Activated CD8-positive, alpha-beta memory T cell treated with anti-CD3 and anti-CD28 coated beads for 24 hours (primary cell): ENCODE data around the gene OLR1.

ENCODE experiments used
- DNase-seq: peaks from one replicate; pipeline ENCODE4 v3.0.0-alpha.2; 2020

Gene OLR1

GRCh38 chr12:10151621-10152020 lies 20.3 kb downstream of the OLR1 start:
- no peak for DNase-seq

DNA sequence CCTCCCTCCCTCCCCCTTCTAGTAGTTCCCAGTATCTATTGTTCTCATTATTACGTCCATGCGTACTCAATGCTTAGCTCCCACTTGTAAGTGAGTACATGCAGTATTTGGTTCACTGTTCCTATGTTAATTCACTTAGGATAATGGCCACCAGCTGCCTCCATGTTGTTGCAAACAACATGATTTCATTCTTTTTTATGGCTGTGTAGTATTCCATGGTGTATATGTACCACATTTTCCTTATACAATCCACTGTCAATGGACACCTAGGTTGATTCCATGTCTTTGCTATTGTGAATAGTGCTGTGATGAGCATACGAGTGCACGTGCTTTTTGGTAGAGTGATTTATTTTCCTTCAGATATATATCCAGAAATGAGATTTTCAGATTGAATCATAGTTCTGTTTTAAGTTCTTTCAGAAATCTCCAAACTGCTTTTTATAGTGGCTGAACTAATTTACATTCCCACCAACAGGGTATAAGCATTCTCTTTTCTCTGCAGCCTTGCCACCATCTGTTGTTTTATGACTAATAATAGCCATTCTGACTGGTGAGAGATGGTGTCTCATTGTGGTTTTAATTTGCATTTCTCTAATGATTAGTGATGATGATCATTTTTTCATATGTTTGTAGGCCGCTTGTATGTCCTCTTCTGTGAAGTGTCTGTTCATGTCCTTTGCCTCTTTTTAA lies 24.1 kb downstream of the OLR1 start:
- DNase-seq, result no peak

GRCh38 chr12:10142976-10143589 lies 28.8 kb downstream of the OLR1 start:
- no peak for DNase-seq

DNA sequence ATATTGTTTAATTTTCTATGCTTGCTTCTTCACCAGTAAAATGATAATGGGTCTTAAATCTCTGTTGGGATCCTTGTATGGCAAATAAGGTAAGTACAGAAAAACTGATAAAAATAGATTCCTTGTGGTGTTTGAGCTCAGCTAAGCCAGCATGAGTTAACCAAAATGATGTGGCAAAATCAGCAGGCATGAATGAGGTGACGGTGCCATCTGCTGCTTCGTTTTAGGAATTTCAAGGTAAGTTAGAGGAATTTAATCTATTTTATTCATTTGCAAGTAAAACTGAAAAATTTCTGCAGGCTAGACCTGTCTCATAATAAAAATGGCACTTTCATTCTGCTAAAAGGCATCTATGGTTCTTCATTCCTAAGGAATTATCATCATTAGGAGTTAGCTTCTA lies 31.9 kb downstream of the OLR1 start:
- DNase-seq, result no peak

DNA sequence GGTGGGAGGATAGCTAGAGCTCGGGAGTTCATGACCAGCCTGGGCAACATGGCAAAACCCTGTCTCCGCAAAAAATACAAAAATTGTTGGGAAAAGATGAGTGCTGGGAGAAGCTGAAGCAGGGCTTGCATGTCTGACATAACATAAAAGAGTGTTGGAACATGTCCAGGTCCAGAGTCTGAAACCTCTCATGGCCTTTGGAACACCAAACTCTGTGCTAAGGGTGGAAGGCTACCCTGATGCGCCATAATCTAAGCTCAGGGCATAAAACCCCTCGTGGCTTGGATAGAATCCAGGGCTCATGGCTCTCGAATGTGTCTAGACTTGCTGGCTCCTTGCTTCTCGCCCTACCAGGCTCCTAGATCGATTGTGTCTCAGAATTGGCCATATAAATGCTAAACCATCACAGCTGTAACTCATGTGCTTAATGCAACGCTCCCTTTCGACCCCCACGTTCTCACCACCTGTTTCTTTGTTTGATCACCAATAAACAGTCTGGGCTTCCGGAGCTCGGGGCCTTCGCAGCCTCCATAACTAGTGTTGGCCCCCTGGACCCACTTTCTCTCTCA lies 35.2 kb downstream of the OLR1 start:
- no peak for DNase-seq

DNA sequence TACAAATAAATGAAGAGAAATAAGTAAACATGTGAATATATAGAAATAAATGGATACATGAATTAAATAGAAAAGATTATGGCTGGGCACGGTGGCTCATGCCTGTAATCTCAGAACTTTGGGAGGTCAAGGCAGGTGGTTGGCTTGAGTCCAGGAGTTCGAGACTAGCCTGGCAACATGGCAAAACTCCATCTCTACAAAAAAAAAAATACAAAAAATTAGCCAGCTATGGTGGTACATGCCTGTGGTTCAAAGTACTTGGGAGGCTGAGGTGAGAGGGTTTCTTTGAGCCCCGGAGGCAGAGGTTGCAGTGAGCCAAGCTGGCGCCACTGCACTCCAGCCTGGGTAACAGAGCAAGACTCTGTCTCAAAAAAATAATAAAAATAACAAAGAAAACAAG lies 36.8 kb downstream of the OLR1 start:
- DNase-seq, result no peak

DNA sequence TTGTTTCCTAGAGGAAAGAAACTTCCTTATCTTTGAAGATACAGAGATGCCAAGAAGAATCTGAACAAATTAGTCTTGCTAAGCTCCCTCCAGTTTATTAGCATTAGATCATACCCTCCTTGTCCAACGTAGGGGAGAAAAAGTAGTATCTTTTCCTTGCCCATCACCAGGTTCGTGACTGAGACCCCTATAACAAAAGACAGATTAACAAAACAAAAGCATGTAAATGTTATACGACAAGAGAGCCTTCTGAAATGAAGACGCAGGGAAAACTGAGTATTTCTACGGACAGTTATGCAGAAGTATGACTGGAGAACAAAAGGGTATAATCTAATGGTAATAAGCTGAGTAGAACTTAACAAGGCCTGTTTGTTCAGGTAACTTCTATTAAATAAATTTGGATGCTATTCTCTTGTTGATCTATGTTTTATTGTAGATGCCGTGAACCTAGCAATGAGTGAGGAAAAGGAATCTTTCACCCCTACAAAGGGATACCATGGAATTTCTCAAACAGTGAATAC lies 39.0 kb downstream of the OLR1 start:
- DNase-seq, result no peak

GRCh38 chr12:10131111-10131690 lies 40.7 kb downstream of the OLR1 start:
- DNase-seq, result no peak

- no peak for DNase-seq
These were observed 41.9 kb downstream of the OLR1 start, which contains the start of gene CLEC7A for GRCh38 chr12:10130042-10130441. CLEC7A (minus strand) TSS chr12:10130199; CDS start chr12:10130082, 117 bp downstream.

DNA sequence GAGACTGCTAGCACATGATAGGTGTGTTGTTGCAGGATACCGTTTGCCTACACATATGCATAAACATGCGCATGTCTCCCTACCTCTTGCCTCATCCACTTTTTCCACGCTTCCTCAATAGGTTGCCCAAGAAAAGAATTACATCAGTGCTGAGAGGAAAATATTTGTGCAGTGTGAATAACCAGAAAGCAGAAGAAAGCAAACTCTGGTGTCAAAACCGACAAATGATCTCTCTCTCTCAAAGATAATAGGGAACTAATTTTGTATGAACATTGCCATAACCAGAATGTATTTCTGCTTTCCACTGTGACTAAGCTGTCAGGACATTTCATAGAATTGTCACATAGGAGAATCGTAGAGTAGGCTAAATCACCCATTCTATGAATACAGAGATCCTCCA lies 43.2 kb downstream of the OLR1 start:
- DNase-seq, result no peak

DNA sequence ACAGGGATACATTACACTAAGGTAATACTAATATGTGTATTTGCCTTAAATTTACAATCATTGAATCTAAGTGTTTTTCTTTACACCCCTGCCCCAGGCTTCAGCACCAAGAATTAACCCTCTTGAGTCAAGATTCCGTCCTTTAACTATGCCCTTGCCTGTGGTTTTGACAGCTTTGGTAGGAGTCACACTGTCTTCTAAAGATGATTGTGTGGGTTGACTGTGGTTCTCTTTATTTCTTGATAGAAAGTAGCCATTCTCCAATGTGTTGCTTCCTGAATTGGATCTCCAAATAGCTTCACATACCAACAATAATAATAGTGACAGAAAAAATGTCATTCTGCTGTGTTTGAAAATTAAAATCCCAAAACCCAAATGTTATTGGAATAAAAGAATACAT lies 45.5 kb downstream of the OLR1 start:
- no peak for DNase-seq

DNA sequence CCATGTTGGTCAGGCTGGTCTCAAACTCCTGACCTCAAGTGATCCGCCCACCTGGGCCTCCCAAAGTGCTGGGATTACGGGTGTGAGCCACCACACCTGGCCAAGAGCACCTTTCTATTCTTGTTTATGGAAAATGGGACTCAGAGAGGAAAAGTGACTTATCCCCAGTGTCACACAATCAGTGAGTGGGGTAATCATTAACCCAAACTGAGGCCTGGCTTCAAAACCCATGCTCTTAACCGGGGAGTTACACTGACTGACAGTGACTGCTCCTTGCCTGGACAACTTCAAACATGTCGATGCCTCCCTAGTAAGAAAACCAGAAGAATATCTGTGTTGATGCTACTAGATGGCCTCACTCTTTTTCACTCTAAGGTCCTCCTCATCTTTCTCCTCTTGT lies 49.2 kb downstream of the OLR1 start:
- DNase-seq, result no peak

GRCh38 chr12:10121278-10121677 lies 50.7 kb downstream of the OLR1 start:
- no peak for DNase-seq

DNA sequence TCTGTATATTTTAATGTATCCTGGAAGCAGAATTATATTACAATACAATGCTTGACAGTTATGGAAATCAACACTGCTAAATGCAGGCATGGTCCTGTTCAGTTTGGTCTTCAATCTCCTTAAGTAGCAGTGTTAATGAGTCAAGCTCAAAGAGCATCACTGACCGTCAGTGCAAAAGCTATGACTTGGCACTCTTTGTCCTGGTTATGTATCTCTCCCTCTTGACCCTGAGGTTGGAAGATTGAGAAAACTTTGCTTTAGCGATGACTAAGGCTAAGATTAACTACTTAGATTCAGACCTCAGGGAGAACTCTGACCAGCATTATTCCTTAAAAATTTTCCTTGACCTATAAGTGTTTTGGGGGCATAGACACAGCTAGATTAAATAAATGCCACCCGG lies 52.9 kb downstream of the OLR1 start:
- no peak for DNase-seq

DNA sequence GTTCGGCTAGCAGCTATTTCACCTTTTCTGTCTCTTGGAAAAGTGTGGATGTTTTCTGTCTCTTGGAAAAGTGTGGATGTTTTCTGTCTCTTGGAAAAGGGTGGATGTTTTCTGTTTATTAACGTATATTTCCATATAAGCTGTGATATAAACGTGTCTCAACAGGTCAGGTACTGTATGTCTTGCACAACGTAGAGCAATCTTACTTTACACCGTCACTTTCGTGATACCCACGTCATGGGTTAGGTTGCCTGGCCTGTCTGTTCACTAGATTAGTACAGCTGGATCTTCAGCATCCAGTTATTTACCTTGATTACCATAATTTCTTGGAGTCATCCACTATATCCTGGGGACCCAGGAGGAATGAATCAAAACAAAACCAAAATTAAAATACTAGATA lies 56.0 kb downstream of the OLR1 start:
- no peak for DNase-seq

DNA sequence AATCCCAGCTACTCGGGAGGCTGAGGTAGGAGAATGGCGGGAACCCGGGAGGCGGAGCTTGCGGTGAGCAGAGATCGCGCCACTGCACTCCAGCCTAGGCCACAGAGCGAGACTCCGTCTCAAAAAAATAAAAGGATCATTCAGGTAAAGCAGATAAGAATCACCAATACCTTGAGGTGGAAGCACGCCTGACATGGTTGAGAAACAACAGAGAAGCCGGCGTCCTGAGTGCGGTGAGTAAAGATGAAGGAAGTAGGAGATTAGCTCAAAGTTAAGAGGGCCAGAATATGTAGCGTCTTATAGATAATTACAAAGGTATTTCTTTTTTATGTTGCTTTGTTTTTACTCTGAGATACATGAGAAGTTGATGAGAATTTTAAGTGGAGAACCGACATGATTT lies 56.6 kb downstream of the OLR1 start:
- no peak for DNase-seq

GRCh38 chr12:10113920-10114319 lies 58.0 kb downstream of the OLR1 start:
- no peak for DNase-seq

- no peak for DNase-seq
These were observed 58.9 kb downstream of the OLR1 start for GRCh38 chr12:10113075-10113474.

DNA sequence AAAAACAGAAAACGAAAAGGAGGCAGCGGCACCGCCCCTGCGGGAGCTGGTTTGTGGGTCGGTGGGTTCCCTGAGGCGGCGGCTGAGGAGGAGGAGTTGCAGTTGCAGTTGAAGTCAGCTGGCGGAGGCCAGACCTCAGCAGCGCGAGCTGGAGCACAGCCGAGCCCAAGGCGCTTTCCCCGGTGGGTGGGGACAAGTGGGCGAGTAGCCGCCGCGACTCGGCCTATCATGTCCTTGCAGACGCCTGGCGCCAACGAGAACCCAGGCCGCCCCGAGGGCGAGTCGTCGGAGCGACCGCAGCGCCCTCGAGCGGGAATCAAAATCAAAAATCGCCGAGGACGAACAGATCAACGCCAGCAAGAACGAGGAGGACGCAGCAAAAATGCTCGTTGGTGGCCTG lies 60.5 kb downstream of the OLR1 start:
- no peak for DNase-seq

DNA sequence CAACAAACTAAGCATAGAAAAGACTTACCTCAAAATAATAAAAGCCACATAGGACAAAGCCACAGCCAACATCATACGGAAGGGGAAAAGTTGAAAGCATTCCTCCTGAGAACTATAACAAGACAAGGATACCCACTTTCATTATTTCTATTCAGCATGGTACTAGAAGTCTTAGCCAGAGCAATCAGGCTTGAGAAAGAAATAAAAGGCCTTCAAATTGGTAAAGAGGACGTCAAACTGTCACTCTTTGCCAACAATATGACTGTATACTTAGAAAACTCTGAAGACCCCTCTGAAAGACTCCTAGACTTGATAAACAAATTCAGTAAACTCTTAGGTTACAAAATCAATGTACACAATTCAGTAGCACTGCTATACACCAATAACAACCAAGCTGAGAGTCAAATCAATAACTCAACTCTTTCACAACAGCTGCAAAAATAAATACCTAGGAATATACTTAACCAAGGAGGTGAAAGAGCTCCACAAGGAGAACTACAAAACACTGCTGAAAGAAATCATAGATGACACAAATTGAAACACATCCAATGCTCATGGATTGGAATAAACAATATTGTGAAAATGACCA lies 61.6 kb downstream of the OLR1 start:
- no peak for DNase-seq
